ENCODE results near the gene GLDN. TPM values are rescaled to one million over a fixed set of nuclear protein-coding genes. Genes with fewer than 3 reads are reported as not detected.

GLDN gene
- total RNA-seq, 2 donors from 2014 or later: not detected

DNA sequence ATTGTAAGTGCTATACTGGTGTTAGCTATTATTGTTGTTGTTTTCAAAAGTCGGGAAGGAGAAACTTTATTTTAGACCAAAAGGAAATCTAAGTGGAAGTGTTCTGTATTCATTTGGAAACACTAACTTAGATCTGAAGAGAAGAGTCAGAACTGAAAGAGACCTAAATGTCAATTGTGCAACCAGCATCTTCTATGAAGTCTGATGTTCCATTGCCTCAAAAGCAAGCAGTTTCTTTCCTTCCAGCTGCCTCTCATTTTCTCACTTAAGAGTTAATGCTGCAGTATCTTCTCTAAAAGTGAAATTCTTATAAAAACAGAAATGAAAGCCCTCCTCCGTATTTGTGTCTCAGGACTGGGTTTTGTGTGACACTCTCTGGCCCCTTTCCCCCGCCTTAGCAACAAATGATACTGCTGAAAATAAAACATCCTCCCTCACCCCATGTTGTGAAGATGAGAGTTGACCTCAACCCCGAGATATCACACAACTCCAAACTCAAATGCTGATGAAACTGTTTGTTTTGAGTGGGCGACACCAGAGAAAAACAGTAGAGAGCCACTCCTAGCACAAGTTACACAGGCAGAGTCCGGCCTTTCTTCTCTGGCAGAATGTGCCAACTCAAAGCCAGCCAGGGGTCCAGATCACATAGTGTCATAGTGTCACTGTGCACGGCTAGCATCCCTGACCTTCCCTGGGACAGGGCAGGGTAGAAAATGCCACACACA, 48.9 kb downstream of the GLDN start:
- H3K9me3 Mint-ChIP-seq: no peaks in the 10 kb centered on the region
- peaks cover 6% of the 10 kb centered on the region for H3K27me3 Mint-ChIP-seq (ENCODE audit: low read depth)
- peaks cover 4% of the 10 kb centered on the region for H3K4me1 Mint-ChIP-seq (ENCODE audit: low read depth)
- H3K36me3 Mint-ChIP-seq (ENCODE audit: insufficient read depth in 2 of 2): no peaks in the 10 kb centered on the region
- no peak overlapping the region for H3K4me3 Mint-ChIP-seq
- peak in 1 of 2 donors; percentile 62 for ATAC-seq (replicated peaks in 1 of 2)
- no peak overlapping the region for H3K27ac Mint-ChIP-seq
- no peak for DNase-seq

DNA sequence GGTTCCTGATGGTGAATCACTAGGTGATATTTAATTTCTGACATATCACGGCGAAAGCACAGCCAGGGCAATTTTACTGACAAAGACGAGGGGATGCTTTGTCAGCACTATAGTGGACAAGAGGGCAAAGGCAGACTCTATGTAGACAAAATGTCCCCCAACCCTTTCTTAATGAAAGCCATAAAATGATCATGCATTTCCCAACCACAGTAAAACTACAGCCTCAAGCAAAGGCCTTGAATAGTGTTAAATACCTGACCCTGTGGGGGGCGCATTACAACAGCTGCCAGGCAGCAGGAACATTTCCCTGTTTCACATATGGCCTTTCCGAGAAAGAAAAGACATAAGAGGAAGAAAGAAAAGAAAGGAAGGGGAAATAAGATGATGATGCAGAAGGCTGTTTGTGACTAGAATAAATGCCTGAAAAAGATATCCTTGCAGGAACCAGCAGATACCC, 49.5 kb downstream of the GLDN start:
- peaks cover 4% of the 10 kb centered on the region for H3K4me1 Mint-ChIP-seq (ENCODE audit: low read depth)
- no peak overlapping the region for H3K27ac Mint-ChIP-seq
- H3K36me3 Mint-ChIP-seq (ENCODE audit: insufficient read depth in 2 of 2): no peaks in the 10 kb centered on the region
- ATAC-seq (replicated peaks in 1 of 2) (no peak), DNase-seq (no peak)
- no peak overlapping the region for H3K4me3 Mint-ChIP-seq
- no peaks in the 10 kb centered on the region for H3K9me3 Mint-ChIP-seq
- peaks cover 6% of the 10 kb centered on the region for H3K27me3 Mint-ChIP-seq (ENCODE audit: low read depth)

DNA sequence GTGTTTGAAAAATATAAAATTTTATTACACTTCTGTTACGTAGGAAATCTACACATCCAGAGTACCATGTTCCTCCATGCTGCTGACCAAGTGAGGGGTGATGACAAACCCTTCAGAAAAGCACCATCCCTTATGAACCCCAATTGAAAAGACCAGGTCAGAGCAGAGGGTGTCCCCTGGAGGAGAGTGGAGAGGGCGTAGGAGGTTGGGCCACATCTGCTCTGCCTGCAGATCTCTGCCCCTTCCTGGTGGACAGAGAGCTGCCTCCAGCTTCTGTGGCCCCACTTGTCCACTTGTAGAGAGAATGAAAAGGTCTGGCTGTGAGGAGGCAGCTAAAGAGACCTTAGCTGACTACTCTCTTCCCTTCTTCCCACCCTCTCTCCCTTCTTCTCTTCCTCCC, 55.5 kb downstream of the GLDN start:
- H3K4me3 Mint-ChIP-seq: no peak overlapping the region
- H3K27ac Mint-ChIP-seq: no peak overlapping the region
- peaks cover 4% of the 10 kb centered on the region for H3K4me1 Mint-ChIP-seq (ENCODE audit: low read depth)
- H3K27me3 Mint-ChIP-seq (ENCODE audit: low read depth): peaks cover 12% of the 10 kb centered on the region
- DNase-seq: no peak
- no peak for ATAC-seq (replicated peaks in 1 of 2)
- no peaks in the 10 kb centered on the region for H3K36me3 Mint-ChIP-seq (ENCODE audit: insufficient read depth in 2 of 2)
- H3K9me3 Mint-ChIP-seq: no peaks in the 10 kb centered on the region

DNA sequence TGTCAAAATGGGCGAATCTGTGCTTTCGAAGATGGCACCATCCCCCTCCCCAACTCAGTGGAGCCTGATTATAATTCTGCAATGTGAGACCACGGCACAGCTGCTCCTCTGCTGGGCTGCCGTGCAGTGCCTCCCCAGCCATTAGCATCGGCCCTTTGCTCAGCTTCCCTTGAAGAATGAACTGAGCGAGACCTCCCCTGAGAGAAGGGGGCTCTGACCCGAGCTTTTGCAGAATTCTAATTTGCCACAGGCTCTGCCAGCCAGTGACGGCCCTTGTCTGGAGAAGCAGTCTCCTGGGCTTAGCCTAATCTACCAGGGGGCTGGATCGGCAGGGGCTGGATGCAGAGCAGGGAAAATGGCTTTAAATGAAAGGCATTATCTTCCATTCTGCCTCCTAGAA, 57.2 kb downstream of the GLDN start:
- no peak overlapping the region for H3K27ac Mint-ChIP-seq
- no peak overlapping the region for H3K4me3 Mint-ChIP-seq
- DNase-seq (no peak), ATAC-seq (replicated peaks in 1 of 2) (no peak)
- peaks cover 7% of the 10 kb centered on the region for H3K4me1 Mint-ChIP-seq (ENCODE audit: low read depth)
- peaks cover 21% of the 10 kb centered on the region for H3K27me3 Mint-ChIP-seq (ENCODE audit: low read depth)
- H3K9me3 Mint-ChIP-seq: no peaks in the 10 kb centered on the region
- no peaks in the 10 kb centered on the region for H3K36me3 Mint-ChIP-seq (ENCODE audit: insufficient read depth in 2 of 2)

DNA sequence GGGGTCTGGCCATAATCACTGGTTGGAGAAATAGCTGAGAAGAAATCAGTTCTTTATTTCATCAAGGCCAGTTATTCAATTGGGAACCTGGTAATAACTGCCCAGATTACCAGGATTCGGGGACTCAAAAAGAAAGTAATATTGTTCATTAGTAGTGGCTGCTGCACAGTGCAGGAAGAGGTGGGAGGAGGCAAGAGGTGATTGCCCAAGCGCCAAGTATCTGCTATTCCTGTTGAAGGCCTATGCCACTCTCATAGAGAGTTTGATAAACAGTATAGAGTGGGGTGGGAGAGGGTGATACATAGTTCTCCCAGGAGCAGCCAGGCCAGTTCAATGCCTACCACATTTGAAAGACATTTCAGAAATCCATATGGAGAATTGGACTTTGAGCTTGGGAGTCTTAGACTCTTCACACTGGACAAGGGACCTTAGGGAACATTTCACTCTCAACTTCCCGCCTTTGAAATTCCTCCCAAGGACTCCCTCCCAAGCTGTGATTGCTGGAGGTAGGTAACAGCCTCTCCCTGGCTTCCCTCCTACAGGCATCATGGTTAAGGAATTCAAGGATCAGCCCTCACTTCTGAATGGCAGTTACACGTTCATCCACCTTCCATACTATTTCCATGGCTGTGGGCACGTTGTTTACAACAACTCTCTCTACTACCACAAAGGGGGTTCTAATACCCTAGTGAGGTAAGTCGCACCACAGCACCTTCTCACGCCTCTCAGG, 59.8 kb downstream of the GLDN start:
- ATAC-seq (replicated peaks in 1 of 2) (no peak), DNase-seq (no peak)
- Mint-ChIP-seq H3K27me3 (ENCODE audit: low read depth) (peaks cover 45% of the 10 kb centered on the region), H3K27ac (no peak overlapping the region), H3K4me1 (ENCODE audit: low read depth) (peaks cover 7% of the 10 kb centered on the region), H3K9me3 (no peaks in the 10 kb centered on the region), H3K4me3 (no peak overlapping the region), H3K36me3 (ENCODE audit: insufficient read depth in 2 of 2) (no peaks in the 10 kb centered on the region)

DNA sequence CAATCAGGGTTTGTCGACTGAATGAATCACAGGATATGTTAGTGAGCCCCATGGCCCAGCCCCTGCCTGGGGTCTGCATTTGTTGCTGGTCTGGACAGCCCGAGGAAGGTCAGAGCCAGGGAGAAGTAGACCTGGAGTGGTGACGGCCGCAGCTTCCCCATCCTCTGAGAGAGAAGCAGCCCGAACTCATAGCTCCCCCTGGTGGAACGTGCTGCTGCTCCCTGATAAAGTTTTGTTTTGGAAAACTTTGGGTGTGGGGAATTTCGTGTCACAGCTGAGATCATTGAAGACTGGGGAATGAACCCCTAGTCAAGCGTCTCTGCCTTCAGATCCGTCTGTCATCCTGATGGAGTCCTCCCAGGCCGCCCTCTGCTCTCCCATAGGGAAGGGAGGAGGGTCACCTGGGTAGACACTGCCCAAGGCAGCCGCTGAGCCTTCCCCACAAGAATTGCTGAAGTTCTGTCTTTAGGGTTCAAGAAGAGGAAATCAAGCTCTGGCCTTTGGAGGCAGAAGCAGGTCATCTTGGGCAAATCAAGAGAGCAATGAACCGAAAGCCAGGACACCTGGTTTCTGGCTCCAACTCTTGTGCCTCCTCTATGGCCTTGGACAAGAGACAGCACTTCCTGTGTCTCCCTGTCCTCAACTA, 60.5 kb downstream of the GLDN start:
- Mint-ChIP-seq H3K27ac (no peak overlapping the region), H3K36me3 (ENCODE audit: insufficient read depth in 2 of 2) (no peaks in the 10 kb centered on the region), H3K9me3 (no peaks in the 10 kb centered on the region), H3K4me3 (no peak overlapping the region), H3K27me3 (ENCODE audit: low read depth) (peaks cover 50% of the 10 kb centered on the region), H3K4me1 (ENCODE audit: low read depth) (peaks cover 7% of the 10 kb centered on the region)
- DNase-seq: no peak
- ATAC-seq (replicated peaks in 1 of 2): no peak

DNA sequence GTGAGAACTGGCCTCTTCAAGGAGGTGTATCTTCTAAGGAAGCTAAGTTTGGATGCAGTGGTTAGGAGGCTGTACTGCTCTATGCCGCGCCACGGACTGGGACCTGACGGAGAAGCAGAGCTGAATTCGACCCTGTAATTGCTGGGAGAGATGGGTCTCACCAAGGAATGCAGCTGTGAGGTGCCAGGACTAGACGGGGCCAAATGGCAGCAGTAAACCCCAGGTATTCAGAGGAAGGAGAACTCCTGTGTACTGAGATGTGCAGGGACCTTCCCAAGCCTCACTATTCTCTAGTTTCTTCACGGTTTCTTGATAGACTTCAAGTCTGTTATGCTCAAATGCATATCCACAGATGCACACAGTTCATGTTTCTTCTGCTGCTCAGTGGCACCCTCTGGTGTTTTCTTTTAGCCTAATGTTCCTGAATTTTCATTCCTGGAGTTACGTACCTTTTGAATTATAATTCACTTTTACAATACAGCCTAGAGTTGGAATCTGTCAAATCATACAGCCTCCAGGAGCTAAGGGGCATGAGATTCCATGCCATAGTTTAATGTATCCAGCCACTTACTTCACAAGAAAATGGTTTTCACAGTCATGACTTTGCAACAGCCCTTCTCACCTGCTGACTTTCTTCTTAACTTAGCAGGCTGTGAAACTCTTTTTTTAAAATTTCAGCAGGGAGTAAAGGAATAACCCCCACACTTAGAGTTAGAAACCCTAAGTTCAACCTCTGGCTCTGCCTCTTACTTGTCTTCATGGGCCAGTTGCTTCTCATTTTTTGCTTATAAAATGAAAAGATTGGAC, 61.8 kb downstream of the GLDN start:
- no peak overlapping the region for H3K27ac Mint-ChIP-seq
- H3K4me3 Mint-ChIP-seq: no peak overlapping the region
- ATAC-seq (replicated peaks in 1 of 2) (no peak), DNase-seq (no peak)
- peaks cover 62% of the 10 kb centered on the region for H3K27me3 Mint-ChIP-seq (ENCODE audit: low read depth)
- no peaks in the 10 kb centered on the region for H3K36me3 Mint-ChIP-seq (ENCODE audit: insufficient read depth in 2 of 2)
- peaks cover 7% of the 10 kb centered on the region for H3K4me1 Mint-ChIP-seq (ENCODE audit: low read depth)
- no peaks in the 10 kb centered on the region for H3K9me3 Mint-ChIP-seq

DNA sequence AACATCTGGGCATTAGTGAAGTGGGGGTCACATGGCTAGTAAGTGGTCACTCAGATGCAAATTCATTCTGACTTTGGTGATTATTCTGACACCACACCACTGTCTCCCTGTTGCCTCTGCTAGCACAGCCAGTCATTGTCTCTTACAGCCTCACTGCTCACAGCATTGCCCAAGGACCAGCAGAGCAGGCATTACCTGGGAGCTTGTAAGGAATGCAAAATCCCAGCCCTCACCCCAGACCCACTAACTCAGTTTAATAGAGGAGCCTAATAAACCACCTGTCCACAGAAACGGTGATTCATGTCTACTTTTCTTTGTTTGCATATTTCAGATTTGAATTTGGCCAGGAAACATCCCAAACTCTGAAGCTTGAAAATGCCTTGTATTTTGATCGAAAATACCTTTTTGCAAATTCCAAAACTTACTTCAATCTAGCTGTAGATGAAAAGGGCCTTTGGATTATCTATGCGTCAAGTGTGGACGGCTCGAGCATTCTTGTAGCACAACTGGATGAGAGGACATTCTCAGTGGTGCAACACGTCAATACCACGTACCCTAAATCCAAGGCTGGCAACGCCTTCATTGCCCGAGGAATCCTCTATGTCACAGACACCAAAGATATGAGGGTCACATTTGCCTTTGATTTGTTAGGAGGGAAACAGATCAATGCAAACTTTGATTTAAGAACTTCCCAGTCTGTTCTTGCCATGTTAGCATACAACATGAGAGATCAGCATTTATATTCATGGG, 62.7 kb downstream of the GLDN start:
- H3K27ac Mint-ChIP-seq: no peak overlapping the region
- peaks cover 7% of the 10 kb centered on the region for H3K4me1 Mint-ChIP-seq (ENCODE audit: low read depth)
- no peaks in the 10 kb centered on the region for H3K9me3 Mint-ChIP-seq
- H3K27me3 Mint-ChIP-seq (ENCODE audit: low read depth): peaks cover 62% of the 10 kb centered on the region
- ATAC-seq (replicated peaks in 1 of 2) (no peak), DNase-seq (no peak)
- no peak overlapping the region for H3K4me3 Mint-ChIP-seq
- no peaks in the 10 kb centered on the region for H3K36me3 Mint-ChIP-seq (ENCODE audit: insufficient read depth in 2 of 2)

DNA sequence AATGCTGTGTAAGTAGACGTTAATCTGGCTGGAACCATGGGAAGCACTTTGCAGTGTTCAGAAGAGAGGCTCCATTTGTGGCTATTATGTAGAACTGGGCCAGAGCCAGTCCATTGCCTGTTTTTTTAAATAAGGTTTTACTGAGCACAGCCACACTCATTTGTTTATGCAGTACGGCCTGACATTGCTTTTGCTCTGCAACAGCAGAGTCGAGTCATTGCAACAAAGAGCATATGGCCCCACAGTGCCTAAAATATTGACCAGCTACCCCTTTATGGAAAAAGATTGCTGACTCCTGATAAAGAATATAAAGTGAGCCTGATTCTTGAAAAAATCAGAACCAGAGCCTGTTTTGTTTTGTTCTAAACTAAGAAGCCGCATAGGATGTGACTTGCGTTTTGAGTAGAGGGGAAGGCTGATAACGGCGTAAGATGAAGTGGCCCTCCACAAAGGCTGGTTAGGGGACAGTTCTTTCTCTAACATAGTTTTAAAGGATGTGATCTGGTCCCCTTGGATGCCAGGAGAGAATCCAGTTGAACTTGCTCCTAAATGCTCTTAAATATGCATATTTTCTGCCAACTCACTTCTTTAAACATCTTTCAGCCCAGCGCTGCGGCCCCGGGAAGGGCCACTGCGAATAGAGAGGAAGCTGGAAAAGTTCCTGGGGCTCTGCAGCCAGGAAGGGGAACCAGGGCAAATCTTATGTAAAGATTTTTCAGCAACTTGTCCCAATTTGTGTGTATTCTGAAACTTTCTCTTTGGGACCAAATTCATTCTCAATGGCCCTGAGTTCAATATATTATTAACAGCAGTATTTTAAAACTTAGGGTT, 64.5 kb downstream of the GLDN start:
- no peaks in the 10 kb centered on the region for H3K36me3 Mint-ChIP-seq (ENCODE audit: insufficient read depth in 2 of 2)
- peaks cover 7% of the 10 kb centered on the region for H3K4me1 Mint-ChIP-seq (ENCODE audit: low read depth)

DNA sequence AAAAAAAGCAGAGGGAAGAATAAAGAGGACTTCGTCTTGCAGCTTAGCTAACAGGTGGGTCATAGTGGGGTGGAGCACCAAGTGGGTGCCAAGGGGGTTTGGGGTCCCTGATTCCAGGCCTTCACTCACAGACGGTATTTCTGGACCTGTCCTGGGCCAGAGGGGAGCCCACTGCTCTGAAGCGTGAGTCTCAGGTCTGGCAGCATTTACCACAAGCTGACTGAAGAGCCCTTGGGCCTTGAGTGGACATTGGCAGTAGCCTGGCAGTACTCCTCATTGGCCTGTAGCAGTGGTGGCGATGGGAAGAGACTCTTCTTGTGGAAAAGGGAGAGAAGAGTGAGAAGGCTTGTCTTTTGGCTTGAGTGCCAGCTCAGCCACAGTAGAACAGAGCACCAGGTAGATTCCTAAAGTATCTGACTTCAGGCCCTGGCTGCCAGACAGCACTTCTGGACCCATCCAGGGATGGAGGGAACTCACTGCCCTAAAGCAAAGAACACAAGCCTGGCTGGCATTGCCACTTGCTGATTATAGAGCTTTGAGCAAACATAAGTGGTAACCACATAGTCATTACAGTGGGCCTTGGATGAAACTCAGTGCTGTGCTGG, 72.9 kb downstream of the GLDN start:
- Mint-ChIP-seq H3K36me3 (ENCODE audit: insufficient read depth in 2 of 2) (no peaks in the 10 kb centered on the region), H3K4me1 (ENCODE audit: low read depth) (no peaks in the 10 kb centered on the region), H3K9me3 (no peaks in the 10 kb centered on the region), H3K4me3 (no peak overlapping the region), H3K27ac (no peak overlapping the region), H3K27me3 (ENCODE audit: low read depth) (no peaks in the 10 kb centered on the region)
- ATAC-seq (replicated peaks in 1 of 2) (no peak), DNase-seq (no peak)

More for the DNA sequence above, 64.5 kb downstream of the GLDN start:
- Mint-ChIP-seq H3K4me3 (no peak overlapping the region), H3K27ac (no peak overlapping the region), H3K9me3 (no peaks in the 10 kb centered on the region), H3K27me3 (ENCODE audit: low read depth) (peaks cover 62% of the 10 kb centered on the region)
- DNase-seq (no peak), ATAC-seq (replicated peaks in 1 of 2) (no peak)

DNA sequence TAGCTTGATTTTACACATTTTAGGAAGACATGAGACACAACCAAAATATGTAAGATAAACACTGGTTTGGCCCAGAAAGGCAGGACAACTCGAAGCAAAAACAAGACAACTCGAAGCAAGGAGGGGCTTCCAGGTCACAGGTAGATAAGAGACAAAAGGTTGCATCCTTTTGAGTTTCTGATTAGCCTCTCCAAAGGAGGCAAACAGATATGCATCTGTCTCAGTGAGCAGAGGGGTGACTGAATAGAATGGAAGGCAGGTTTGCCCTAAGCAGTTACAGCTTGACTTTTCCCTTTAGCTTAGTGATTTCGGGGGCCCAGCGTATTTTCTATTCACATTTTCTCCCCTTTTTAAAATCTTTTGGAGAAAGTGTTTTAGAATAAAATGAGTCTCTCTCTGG, 74.7 kb downstream of the GLDN start:
- no peak overlapping the region for H3K4me3 Mint-ChIP-seq
- no peaks in the 10 kb centered on the region for H3K9me3 Mint-ChIP-seq
- no peak overlapping the region for H3K27ac Mint-ChIP-seq
- H3K36me3 Mint-ChIP-seq (ENCODE audit: insufficient read depth in 2 of 2): no peaks in the 10 kb centered on the region
- H3K27me3 Mint-ChIP-seq (ENCODE audit: low read depth): no peaks in the 10 kb centered on the region
- ATAC-seq (replicated peaks in 1 of 2) (no peak), DNase-seq (no peak)
- no peaks in the 10 kb centered on the region for H3K4me1 Mint-ChIP-seq (ENCODE audit: low read depth)

Data from activated T-cell treated with anti-CD3 and anti-CD28 coated beads, Interleukin-2, amount 50 U/mL, for 72 hours (primary cell).